Measurements from ENCODE around the gene KRT81. TPM values are rescaled to one million over a fixed set of nuclear protein-coding genes. Genes with fewer than 3 reads are reported as not detected.

The KRT81 gene
- polyA plus RNA-seq, 1 donor: 0.72 TPM

DNA sequence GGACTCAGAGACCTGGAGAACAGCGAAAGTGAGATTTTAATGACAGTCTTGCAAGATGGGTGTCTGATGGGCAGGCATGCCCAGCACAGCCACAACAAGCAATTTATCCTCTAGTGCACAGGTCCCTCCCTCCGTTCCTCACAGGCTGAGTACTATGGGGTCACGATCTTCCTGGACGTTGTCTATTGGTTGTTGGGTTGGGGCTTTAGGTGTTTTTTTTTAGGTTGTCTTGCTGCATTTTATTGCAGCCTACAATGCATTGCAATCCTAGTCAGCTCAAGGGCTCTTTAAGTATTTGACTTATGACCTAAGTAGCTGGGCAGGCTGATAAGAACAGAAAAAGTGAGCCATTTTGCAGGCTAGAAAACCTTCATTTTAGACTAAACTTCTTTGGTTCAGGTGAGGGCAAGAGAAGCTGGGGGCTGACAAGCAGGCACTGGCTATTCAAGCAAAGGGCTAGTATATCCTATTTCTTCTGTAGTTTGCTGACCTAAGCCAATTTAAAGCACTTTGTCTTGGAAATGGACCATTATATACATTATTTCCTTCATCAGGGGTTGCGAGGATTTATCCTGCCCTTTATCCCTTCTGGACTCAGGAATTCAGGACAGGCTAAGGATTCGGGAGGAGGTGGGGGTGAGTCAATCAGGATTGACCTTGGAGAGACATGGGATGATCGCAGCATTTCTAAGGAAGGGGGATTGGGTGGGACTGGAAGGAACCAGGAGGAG, 52.3 kb downstream of the KRT81 start:
- Histone ChIP-seq H3K27me3 (ENCODE audit: control insufficient read depth, insufficient read depth, low read length) (peaks cover 3% of the 10 kb centered on the region), H3K9me3 (ENCODE audit: control insufficient read depth, low read depth, low read length) (no peaks in the 10 kb centered on the region), H3K27ac (ENCODE audit: low read length) (no peak overlapping the region), H3K4me3 (ENCODE audit: low read length) (no peak overlapping the region), H3K36me3 (ENCODE audit: control insufficient read depth, insufficient read depth, low read length) (no peaks in the 10 kb centered on the region), H3K4me1 (ENCODE audit: control insufficient read depth, insufficient read depth, low read length) (peaks cover 21% of the 10 kb centered on the region)
- DNase-seq: no peak
- WGBS (ENCODE audit: insufficient coverage, low lambda C conversion rate): no CpG with 5 or more reads among the region's 7 CpGs

DNA sequence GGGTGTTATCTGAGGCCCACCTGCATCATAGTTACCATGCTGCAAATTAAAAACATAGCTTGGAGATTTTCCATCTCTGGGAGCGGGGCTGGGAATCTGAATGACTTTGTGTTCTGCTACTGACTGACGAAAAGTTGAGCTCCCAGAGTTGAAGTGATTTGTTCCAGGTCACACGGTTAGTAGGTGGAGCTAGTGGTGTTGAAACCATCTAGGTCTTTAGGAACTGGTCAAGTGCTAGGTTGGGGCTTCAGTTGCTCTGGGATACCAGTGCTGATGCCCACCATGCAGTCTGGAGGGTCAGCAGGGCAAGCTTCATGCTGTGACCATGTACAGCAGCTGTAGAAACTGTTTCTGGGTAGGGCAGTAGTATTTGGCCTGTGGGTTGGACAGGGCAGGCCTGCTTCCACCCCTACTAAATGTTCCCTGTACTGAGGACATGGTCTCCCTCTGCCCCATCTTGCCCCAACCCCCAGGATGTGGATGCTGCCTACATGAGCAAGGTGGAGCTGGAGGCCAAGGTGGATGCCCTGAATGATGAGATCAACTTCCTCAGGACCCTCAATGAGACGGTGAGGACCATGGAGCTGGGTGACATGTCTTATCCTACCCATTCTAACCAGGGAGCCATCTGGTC, 53.0 kb downstream of the KRT81 start:
- Histone ChIP-seq H3K36me3 (ENCODE audit: control insufficient read depth, insufficient read depth, low read length) (no peaks in the 10 kb centered on the region), H3K27ac (ENCODE audit: low read length) (no peak overlapping the region), H3K27me3 (ENCODE audit: control insufficient read depth, insufficient read depth, low read length) (peaks cover 10% of the 10 kb centered on the region), H3K9me3 (ENCODE audit: control insufficient read depth, low read depth, low read length) (no peaks in the 10 kb centered on the region), H3K4me1 (ENCODE audit: control insufficient read depth, insufficient read depth, low read length) (peaks cover 19% of the 10 kb centered on the region), H3K4me3 (ENCODE audit: low read length) (no peak overlapping the region)
- no peak for DNase-seq
- no CpG with 5 or more reads among the region's 4 CpGs for WGBS (ENCODE audit: insufficient coverage, low lambda C conversion rate)

DNA sequence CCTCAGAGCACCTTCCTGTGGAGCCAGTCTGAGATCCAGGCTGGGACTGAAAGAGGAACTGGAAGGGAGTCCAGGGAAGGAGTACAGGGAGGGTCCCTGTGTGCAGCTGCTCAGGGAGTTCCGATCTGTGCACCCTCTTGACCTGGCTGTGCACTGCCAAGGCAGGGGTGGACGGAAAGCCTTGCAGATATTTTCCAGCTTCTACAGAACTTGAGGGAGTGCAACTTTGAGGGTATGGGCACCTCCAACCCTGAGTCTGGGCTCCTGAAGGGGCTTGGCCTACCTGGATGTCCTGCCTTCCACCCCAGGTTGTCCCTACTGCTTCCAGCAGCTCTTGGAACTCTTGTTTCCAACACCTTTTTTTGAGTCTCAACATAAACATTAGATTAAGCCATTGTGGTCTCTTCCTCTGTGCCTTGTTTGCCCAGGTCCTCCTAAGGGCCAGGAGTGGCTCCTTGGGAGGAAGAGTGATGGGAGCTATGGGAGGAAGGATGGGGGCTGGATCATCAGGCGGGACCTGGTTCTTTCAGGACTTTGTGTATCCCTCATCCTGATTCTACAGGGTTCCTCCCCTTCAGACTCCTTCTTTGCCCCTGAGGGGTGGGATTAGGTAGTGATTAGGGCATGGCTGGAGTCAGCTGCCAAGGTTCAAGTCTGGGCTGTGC, 54.8 kb downstream of the KRT81 start:
- WGBS (ENCODE audit: insufficient coverage, low lambda C conversion rate): no CpG with 5 or more reads among the region's 3 CpGs
- no peak overlapping the region for H3K27ac ChIP-seq (ENCODE audit: low read length)
- H3K27me3 ChIP-seq (ENCODE audit: control insufficient read depth, insufficient read depth, low read length): peaks cover 27% of the 10 kb centered on the region

More for the DNA sequence above, 54.8 kb downstream of the KRT81 start:
- H3K36me3 ChIP-seq (ENCODE audit: control insufficient read depth, insufficient read depth, low read length): no peaks in the 10 kb centered on the region
- no peaks in the 10 kb centered on the region for H3K9me3 ChIP-seq (ENCODE audit: control insufficient read depth, low read depth, low read length)
- DNase-seq: no peak
- H3K4me3 ChIP-seq (ENCODE audit: low read length): no peak overlapping the region
- H3K4me1 ChIP-seq (ENCODE audit: control insufficient read depth, insufficient read depth, low read length): peaks cover 31% of the 10 kb centered on the region

Other genes starting within 250 kb of the KRT81 start
- 139 TPM for gene NR4A1, start 240.1 kb downstream of the KRT81 start, polyA plus RNA-seq
- gene ATG101, start 221.6 kb downstream of the KRT81 start, polyA plus RNA-seq: 27.8 TPM
- 0.88 TPM for gene SMIM41, start 211.8 kb downstream of the KRT81 start, polyA plus RNA-seq
- 0.45 TPM for gene KRT80, start 99.5 kb downstream of the KRT81 start, polyA plus RNA-seq
- 8.6 TPM for gene KRT7, start 58.3 kb downstream of the KRT81 start, polyA plus RNA-seq
- 0.97 TPM for gene KRT86, start 16.9 kb downstream of the KRT81 start, polyA plus RNA-seq
- 0.03 TPM for gene KRT83, start 29.9 kb upstream of the KRT81 start, polyA plus RNA-seq
- gene KRT85, start 75.9 kb upstream of the KRT81 start, polyA plus RNA-seq: 0.03 TPM
- not detected for gene KRT84, start 94.1 kb upstream of the KRT81 start, polyA plus RNA-seq
- gene KRT82, start 114.8 kb upstream of the KRT81 start, polyA plus RNA-seq: not detected
- gene KRT75, start 142.8 kb upstream of the KRT81 start, polyA plus RNA-seq: not detected
- gene KRT6B, start 160.6 kb upstream of the KRT81 start, polyA plus RNA-seq: not detected
- gene KRT6C, start 182.3 kb upstream of the KRT81 start, polyA plus RNA-seq: not detected
- 0.01 TPM for gene KRT6A, start 201.7 kb upstream of the KRT81 start, polyA plus RNA-seq
- gene KRT5, start 228.9 kb upstream of the KRT81 start, polyA plus RNA-seq: 1.8 TPM